Stomach (tissue), 9 donors: ENCODE measurements around the gene ANKS1A. TPM values are rescaled to one million over a fixed set of nuclear protein-coding genes. Genes with fewer than 3 reads are reported as not detected.

ENCODE experiments used
- DNase-seq, 2 donors: peaks; one replicate each; pipeline versions ENCODE4 v3.0.0 to v3.0.0-alpha.2; 2013 to 2019
- H3K27ac ChIP-seq, 5 donors: fragments of 200-600 bp in 4 of 5; sonication (generic) in 4 of 5; one replicate each; pipeline ENCODE4 v1.5.1; 2013 to 2019; ENCODE audit warnings: mild to moderate bottlenecking in 1 of 5, moderate library complexity in 1 of 5
- H3K27me3 ChIP-seq, 3 donors: fragments of 200-600 bp; sonication (generic); one replicate each; pipeline ENCODE4 v1.5.1; 2017 to 2019; ENCODE audit warnings: mixed run types in 1 of 3
- H3K36me3 ChIP-seq, 4 donors: fragments of 200-600 bp; sonication (generic); 1 replicate in 3 of 4; 2 replicates in 1 of 4; pipeline ENCODE4 v1.5.1; 2016 to 2019
- H3K4me1 ChIP-seq, 4 donors: fragments of 200-600 bp; sonication (generic); one replicate each; pipeline ENCODE4 v1.5.1; 2016 to 2019
- H3K4me3 ChIP-seq, 4 donors: fragments of 200-600 bp; sonication (generic) in 3 of 4; one replicate each; pipeline ENCODE4 v1.5.1; 2016 to 2019; ENCODE audit warnings: mild to moderate bottlenecking in 1 of 4
- H3K9me3 ChIP-seq, 4 donors: fragments of 200-600 bp; sonication (generic); one replicate each; pipeline ENCODE4 v1.5.1; 2016 to 2019
- EP300 ChIP-seq: sonication (generic); formaldehyde crosslinking; IDR thresholded peaks from one replicate; pipeline ENCODE4 v1.6.1; 2017; ENCODE audit warnings: antibody characterized with exemption
- POLR2A ChIP-seq, 4 donors: fragments of 450-650 bp; IDR thresholded peaks; one replicate each; pipeline ENCODE4 v1.6.1; 2016; ENCODE audit warnings: antibody characterized with exemption in 4 of 4, control low read depth in 2 of 4, mild to moderate bottlenecking in 1 of 4, moderate library complexity in 1 of 4
- POLR2AphosphoS5 ChIP-seq, 3 donors: sonication (generic); formaldehyde crosslinking; IDR thresholded peaks; one replicate each; pipeline ENCODE4 v1.6.1; 2016; ENCODE audit warnings: antibody characterized with exemption in 3 of 3
- WGBS, 5 donors: extraction: QIAGEN DNeasy Blood & Tissue Kit in 3 of 5; methylation state at CpG; one replicate each; pipeline versions ENCODE4 v1.1.5 to v1.1.7; 2013 to 2018; 5-methylcytosine and 5-hydroxymethylcytosine counted together
- intact Hi-C: fragments of 100-400 bp; cut with DNase I; formaldehyde crosslinking; loops from one replicate; pipeline ENCODE4 v1.15.1; 2023; ENCODE audit warnings: low total_unique reads
- polyA plus RNA-seq, 3 donors: library from polyadenylated mRNA; stranded (reverse); fragments of 200-250 nt; gene quantifications; one replicate each; pipeline ENCODE4 v1.2.3, GENCODE V29; 2013
- total RNA-seq, 5 donors: library from RNA; depleted of rRNA; stranded (reverse); fragments of >200 nt; gene quantifications; one replicate each; pipeline versions ENCODE4 v1.1.0 to v1.2.3, GENCODE V29; 2014 to 2016
- TF ChIP-seq, protein P1 (sequence below), 7 experiments: fragments of 450-650 bp in 4 of 7; fragments of 200-600 bp in 3 of 7; sonication (generic) in 3 of 7; IDR thresholded peaks; one replicate each; pipeline ENCODE4 v1.5.1; 2016 to 2019; ENCODE audit warnings: antibody characterized with exemption in 7 of 7, control low read depth in 2 of 7, mild to moderate bottlenecking in 1 of 7
- donor health status: healthy with polysubstance abuse.
- donor health status: Bipolar disorder and iron deficiency.
- donor health status: healthy.

The ANKS1A gene
- total and polyA plus RNA-seq, 8 donors: 6.1 to 40.6 (median 21.5) TPM

DNA sequence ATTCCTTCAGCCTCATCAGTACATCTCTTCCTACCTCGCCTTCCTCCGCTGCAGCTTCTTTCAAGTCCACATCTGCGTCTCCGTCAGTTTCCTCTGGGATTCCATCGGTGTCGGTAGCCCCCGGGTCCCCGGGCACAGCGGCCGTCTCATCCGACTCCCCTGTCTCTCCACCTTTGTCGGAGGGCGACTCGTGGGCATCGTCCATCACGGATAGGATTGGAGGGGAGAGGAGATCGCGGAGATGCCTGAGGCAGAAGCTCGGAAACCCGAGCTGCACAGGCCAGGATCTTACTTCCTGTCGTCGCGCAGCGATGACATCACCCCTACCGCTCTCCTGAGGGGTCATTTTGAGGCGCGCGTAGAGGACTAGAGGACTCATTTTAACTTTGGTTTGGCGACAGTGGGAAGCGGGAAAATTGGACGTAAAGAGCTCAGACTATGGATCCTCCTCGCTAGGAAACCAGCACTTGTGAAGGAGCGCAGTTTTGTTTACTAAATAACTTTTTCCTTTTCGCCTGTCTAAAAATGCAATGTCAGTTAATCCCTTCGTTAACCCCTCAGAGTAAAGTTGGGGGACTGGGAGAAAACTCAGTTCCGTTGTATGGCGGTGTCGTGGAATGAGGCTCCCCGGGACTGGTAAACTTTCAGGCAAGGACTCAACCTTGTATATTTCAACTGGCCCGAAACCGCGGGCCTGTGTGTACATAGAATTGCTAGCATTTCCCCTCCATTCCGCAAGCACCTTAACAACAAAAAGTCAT, 1.1 kb upstream of the ANKS1A start, which contains the start of gene TAF11:
TSS of gene TAF11 (minus strand) at position 290 of the 761 bp plus-strand sequence. CDS start at position 205, 85 bp downstream.
- TF ChIP-seq POLR2A (IDR thresholded peaks at IDR 0.05) (peak in 2 of 4 donors; percentile 30 to 74), POLR2AphosphoS5 (IDR thresholded peaks at IDR 0.05) (peak; percentile 94 to 98 (median 95)), EP300 (no peak)
- TF ChIP-seq, protein P1, sequence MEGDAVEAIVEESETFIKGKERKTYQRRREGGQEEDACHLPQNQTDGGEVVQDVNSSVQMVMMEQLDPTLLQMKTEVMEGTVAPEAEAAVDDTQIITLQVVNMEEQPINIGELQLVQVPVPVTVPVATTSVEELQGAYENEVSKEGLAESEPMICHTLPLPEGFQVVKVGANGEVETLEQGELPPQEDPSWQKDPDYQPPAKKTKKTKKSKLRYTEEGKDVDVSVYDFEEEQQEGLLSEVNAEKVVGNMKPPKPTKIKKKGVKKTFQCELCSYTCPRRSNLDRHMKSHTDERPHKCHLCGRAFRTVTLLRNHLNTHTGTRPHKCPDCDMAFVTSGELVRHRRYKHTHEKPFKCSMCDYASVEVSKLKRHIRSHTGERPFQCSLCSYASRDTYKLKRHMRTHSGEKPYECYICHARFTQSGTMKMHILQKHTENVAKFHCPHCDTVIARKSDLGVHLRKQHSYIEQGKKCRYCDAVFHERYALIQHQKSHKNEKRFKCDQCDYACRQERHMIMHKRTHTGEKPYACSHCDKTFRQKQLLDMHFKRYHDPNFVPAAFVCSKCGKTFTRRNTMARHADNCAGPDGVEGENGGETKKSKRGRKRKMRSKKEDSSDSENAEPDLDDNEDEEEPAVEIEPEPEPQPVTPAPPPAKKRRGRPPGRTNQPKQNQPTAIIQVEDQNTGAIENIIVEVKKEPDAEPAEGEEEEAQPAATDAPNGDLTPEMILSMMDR (IDR thresholded peaks at IDR 0.05): no peak
- intact Hi-C loops: no loop called here

GRCh38 chr6:34888514-34888856, 570 bp upstream of the ANKS1A start:
- no peak for DNase-seq
- intact Hi-C loops: no loop called here
- Histone ChIP-seq H3K4me1 (peaks cover 34 to 63% (median 54%) of the 10 kb centered on the region in 4 donors), H3K27me3 (no peaks in the 10 kb centered on the region), H3K4me3 (peak overlapping the region; percentile 90 to 98 (median 91)), H3K36me3 (peaks cover 0 to 16% (median 8%) of the 10 kb centered on the region in 4 donors), H3K27ac (peak overlapping the region; percentile 92 to 97 (median 93)), H3K9me3 (no peaks in the 10 kb centered on the region)
- TF ChIP-seq EP300: no peak
- TF ChIP-seq, protein P1 (IDR thresholded peaks at IDR 0.05): no peak
- 0 to 1% (median 1%) methylated on average over 5 of the region's 5 CpGs for WGBS, 5 donors

More for the DNA sequence above, 1.1 kb upstream of the ANKS1A start, which contains the start of gene TAF11:
- H3K9me3 ChIP-seq: no peaks in the 10 kb centered on the region
- peak; percentile 96 to 98 for DNase-seq
- WGBS, 5 donors: 0 to 1% (median 0%) methylated on average over 41 to 43 of the region's 43 CpGs
- peak within 1 kb of the TSS; percentile 92 to 97 (median 93) for H3K27ac ChIP-seq
- peaks cover 0 to 21% (median 13%) of the 10 kb centered on the region in 4 donors for H3K36me3 ChIP-seq
- peaks cover 34 to 58% (median 51%) of the 10 kb centered on the region in 4 donors for H3K4me1 ChIP-seq
- H3K27me3 ChIP-seq: no peaks in the 10 kb centered on the region
- H3K4me3 ChIP-seq: peak within 1 kb of the TSS; percentile 90 to 98 (median 91)

- peak in 1 of 2 donors; percentile 11 for DNase-seq
- WGBS, 5 donors: 31 to 38% (median 32%) methylated on average over 7 of the region's 7 CpGs
- peaks cover 34 to 63% (median 53%) of the 10 kb centered on the region in 4 donors for H3K4me1 ChIP-seq
- no peaks in the 10 kb centered on the region for H3K9me3 ChIP-seq
- no peaks in the 10 kb centered on the region for H3K27me3 ChIP-seq
- TF ChIP-seq POLR2AphosphoS5 (IDR thresholded peaks at IDR 0.05): no peak
- no peak for TF ChIP-seq POLR2A (IDR thresholded peaks at IDR 0.05)
- TF ChIP-seq, protein P1 (IDR thresholded peaks at IDR 0.05): no peak
- TF ChIP-seq EP300: no peak
- intact Hi-C loops: no loop called here
- peak overlapping the region; percentile 90 to 98 (median 91) for H3K4me3 ChIP-seq
- H3K36me3 ChIP-seq: peaks cover 0 to 6% (median 0%) of the 10 kb centered on the region in 4 donors
- peak overlapping the region in 4 of 5 donors; percentile 92 to 97 (median 92) for H3K27ac ChIP-seq
Observed at GRCh38 chr6:34890533-34890925, 1.5 kb downstream of the ANKS1A start.

- TF ChIP-seq EP300: no peak
- TF ChIP-seq POLR2A (IDR thresholded peaks at IDR 0.05): no peak
- TF ChIP-seq, protein P1 (IDR thresholded peaks at IDR 0.05): no peak
- TF ChIP-seq POLR2AphosphoS5 (IDR thresholded peaks at IDR 0.05): no peak
Observed at GRCh38 chr6:34891296-34891695, 2.2 kb downstream of the ANKS1A start.

More at GRCh38 chr6:34891296-34891695, 2.2 kb downstream of the ANKS1A start:
- Histone ChIP-seq H3K36me3 (no peaks in the 10 kb centered on the region), H3K9me3 (no peaks in the 10 kb centered on the region), H3K4me1 (peaks cover 32 to 55% (median 46%) of the 10 kb centered on the region in 4 donors), H3K27ac (no peak overlapping the region), H3K27me3 (no peaks in the 10 kb centered on the region), H3K4me3 (peak overlapping the region in 2 of 4 donors; percentile 90 to 98)
- 88 to 100% (median 95%) methylated on average over 2 of the region's 2 CpGs for WGBS, 5 donors
- no peak for DNase-seq
- intact Hi-C loops: no loop called here
